ENCODE measurements around the gene KIAA0930. TPM values are rescaled to one million over a fixed set of nuclear protein-coding genes. Genes with fewer than 3 reads are reported as not detected.

The KIAA0930 gene
- polyA plus RNA-seq, 2 donors, result 21.7 to 29.0 TPM

DNA sequence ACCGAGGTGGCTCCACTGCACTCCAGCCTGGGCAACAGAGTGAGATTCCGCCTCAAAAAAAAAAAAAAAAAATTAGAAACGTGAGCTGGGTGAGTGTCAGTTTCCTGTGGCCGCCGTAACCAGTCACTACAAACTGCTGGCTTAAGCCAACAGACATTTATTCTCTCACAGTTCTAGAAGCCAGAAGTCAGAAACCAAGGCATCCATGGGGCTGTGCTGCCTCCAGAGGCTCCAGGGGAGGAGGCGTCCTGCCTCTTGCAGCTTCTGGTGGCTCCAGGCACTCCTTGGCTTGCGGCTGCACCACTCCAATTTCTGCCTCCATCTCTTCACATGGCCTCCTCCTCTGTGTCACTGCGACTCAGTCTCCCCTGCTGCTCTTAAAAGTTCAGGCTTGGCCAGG, 11.1 kb upstream of the KIAA0930 start:
- Histone ChIP-seq H3K27ac (ENCODE audit: low read depth in 2 of 2, low read length in 1 of 2) (no peak overlapping the region), H3K36me3 (ENCODE audit: control insufficient read depth in 2 of 2, insufficient read depth in 2 of 2, low read length in 1 of 2) (no peaks in the 10 kb centered on the region), H3K9me3 (ENCODE audit: control insufficient read depth in 2 of 2, insufficient read depth in 1 of 2, low read depth in 1 of 2, low read length in 1 of 2) (no peaks in the 10 kb centered on the region), H3K4me3 (ENCODE audit: low read depth in 1 of 2, low read length in 2 of 2) (no peak overlapping the region), H3K27me3 (ENCODE audit: control insufficient read depth in 1 of 2, insufficient read depth in 2 of 2, low read length in 2 of 2) (no peaks in the 10 kb centered on the region), H3K4me1 (ENCODE audit: control insufficient read depth in 2 of 2, insufficient read depth in 2 of 2, low read length in 1 of 2) (peaks cover 0 to 9% of the 10 kb centered on the region in 2 donors)
- WGBS, 2 donors, result 71 to 84% methylated on average over 8 of the region's 8 CpGs

DNA sequence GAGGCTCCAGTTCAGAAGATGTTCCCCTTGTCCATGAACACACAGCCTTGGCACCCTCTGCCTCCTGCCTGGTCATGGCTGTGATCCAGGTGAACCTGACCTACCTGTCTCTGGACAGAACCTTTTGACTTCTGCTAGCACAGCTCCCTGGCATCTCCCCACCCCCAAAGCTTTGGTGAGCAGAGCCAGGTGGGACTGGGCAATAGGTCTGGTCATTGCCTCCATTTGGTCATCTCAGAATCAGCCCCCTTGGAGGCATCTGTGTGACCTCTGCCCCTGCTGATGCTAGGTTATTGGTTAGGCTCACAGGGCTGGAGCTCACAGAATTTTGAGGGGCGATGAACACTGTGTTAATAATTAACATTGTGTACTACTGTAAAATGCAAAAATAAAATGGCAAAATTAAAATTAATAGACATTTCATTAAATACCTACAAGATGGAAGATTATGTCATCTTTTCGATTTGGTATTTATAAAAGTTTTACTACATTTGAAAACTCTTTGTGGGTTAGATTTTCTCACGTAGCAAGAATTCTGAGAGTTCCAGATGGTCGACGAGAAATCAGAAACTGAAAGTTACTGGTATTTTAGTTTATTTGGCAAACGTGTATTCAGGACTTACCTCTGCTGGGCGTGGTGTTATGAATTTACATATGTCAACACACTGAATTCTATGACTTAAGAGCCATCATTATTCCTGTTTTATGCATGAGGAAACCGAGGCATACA, 8.3 kb upstream of the KIAA0930 start:
- Histone ChIP-seq H3K9me3 (ENCODE audit: control insufficient read depth in 2 of 2, insufficient read depth in 1 of 2, low read depth in 1 of 2, low read length in 1 of 2) (no peaks in the 10 kb centered on the region), H3K36me3 (ENCODE audit: control insufficient read depth in 2 of 2, insufficient read depth in 2 of 2, low read length in 1 of 2) (no peaks in the 10 kb centered on the region), H3K27ac (ENCODE audit: low read depth in 2 of 2, low read length in 1 of 2) (peak overlapping the region in 1 of 2 donors; percentile 57), H3K4me3 (ENCODE audit: low read depth in 1 of 2, low read length in 2 of 2) (no peak overlapping the region), H3K4me1 (ENCODE audit: control insufficient read depth in 2 of 2, insufficient read depth in 2 of 2, low read length in 1 of 2) (peaks cover 0 to 6% of the 10 kb centered on the region in 2 donors), H3K27me3 (ENCODE audit: control insufficient read depth in 1 of 2, insufficient read depth in 2 of 2, low read length in 2 of 2) (no peaks in the 10 kb centered on the region)
- 42 to 45% methylated on average over 8 of the region's 8 CpGs for WGBS, 2 donors

DNA sequence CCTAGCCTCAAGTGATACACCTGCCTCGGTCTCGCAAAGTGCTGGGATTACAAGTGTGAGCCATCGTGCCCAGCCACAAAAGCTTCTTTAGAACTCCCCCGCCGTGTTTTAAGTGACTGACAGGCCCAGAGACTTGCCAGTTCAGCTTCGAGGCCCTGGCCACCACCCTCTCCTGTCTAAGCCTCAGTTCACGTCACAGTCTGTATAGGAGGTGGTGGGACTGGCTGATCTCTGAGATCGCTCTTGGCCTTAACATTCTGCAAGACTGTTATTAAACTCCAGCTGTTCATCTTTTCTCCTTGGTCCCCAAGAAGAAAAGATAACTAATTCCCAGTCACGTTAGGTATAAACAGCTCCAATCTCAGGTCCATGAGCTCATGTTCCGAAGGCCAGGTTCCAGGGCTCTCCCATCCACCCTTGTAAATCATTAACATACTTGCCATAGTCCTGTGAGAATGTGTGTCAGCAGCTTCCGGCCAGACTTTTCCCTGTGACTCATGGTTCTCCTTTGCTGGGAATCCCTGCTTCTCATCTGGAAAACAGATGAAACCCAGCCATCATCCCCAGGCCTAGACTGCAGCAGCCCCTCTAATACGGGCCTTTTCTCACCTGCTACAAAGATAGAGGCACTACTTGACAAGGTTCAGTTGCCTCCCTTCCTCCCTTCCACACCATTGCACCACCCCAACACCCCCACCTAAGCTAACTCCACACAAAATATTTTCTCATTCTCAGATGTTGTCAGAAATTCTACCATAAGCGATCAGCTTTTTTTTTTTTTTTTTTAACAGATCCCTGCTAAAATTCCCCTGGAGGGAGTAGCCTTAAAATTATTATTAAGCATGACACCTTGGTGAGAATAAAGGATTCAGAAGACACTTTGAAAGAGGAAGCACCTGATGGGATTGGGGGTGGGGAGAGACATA, 5.6 kb upstream of the KIAA0930 start:
- H3K36me3 ChIP-seq (ENCODE audit: control insufficient read depth in 2 of 2, insufficient read depth in 2 of 2, low read length in 1 of 2), result no peaks in the 10 kb centered on the region
- H3K4me1 ChIP-seq (ENCODE audit: control insufficient read depth in 2 of 2, insufficient read depth in 2 of 2, low read length in 1 of 2), result peaks cover 0 to 7% of the 10 kb centered on the region in 2 donors
- 30 to 34% methylated on average over 13 of the region's 13 CpGs for WGBS, 2 donors
- H3K27me3 ChIP-seq (ENCODE audit: control insufficient read depth in 1 of 2, insufficient read depth in 2 of 2, low read length in 2 of 2), result no peaks in the 10 kb centered on the region
- H3K4me3 ChIP-seq (ENCODE audit: low read depth in 1 of 2, low read length in 2 of 2), result no peak overlapping the region
- H3K9me3 ChIP-seq (ENCODE audit: control insufficient read depth in 2 of 2, insufficient read depth in 1 of 2, low read depth in 1 of 2, low read length in 1 of 2), result no peaks in the 10 kb centered on the region
- peak overlapping the region; percentile 81 to 90 for H3K27ac ChIP-seq (ENCODE audit: low read depth in 2 of 2, low read length in 1 of 2)

DNA sequence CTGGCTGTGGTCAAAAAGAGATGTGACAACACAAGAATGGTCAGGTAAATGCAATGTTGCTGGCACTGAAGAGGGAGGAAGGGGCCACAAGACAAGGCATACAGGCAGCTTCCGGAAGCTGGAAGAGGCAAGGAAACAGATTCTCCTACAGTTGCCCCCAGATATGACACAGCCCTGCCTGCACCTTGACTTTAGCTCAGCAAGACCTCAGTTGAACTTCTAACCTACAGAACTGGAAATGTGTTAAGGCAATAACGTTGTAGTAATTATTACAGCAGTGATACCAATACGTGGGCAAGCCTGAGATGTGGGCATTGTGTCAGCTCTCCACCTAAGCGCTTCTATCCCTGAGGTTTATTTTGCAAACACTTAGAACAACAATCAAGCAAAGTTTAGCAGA, 4.2 kb upstream of the KIAA0930 start:
- H3K27me3 ChIP-seq (ENCODE audit: control insufficient read depth in 1 of 2, insufficient read depth in 2 of 2, low read length in 2 of 2), result no peaks in the 10 kb centered on the region
- H3K4me1 ChIP-seq (ENCODE audit: control insufficient read depth in 2 of 2, insufficient read depth in 2 of 2, low read length in 1 of 2), result peaks cover 4 to 13% of the 10 kb centered on the region in 2 donors
- WGBS, 2 donors, result 78 to 81% methylated on average over 4 of the region's 4 CpGs

DNA sequence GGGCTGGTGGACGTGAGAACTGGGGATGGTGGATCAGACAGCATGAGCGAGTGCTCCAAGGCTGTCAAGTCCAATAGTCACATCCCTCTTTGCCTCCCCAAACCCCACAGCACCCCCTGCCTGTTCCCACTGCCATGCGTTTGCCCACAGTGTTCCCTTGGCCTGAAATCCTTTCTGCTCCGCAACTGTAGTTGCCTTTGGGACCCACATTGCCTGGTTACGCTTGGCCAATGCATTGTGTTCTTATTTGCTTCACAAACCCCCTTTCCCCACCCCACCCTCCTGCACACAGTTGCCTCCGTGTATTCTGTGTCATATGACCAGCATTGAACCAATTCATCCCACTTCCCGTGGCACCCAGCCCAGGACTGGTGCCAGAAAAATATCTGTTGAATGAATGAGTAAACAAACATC, 2.1 kb upstream of the KIAA0930 start:
- WGBS, 2 donors, result 52 to 57% methylated on average over 7 of the region's 7 CpGs
- H3K36me3 ChIP-seq (ENCODE audit: control insufficient read depth in 2 of 2, insufficient read depth in 2 of 2, low read length in 1 of 2), result peaks cover 0 to 5% of the 10 kb centered on the region in 2 donors
- no peaks in the 10 kb centered on the region for H3K27me3 ChIP-seq (ENCODE audit: control insufficient read depth in 1 of 2, insufficient read depth in 2 of 2, low read length in 2 of 2)
- peaks cover 4 to 20% of the 10 kb centered on the region in 2 donors for H3K4me1 ChIP-seq (ENCODE audit: control insufficient read depth in 2 of 2, insufficient read depth in 2 of 2, low read length in 1 of 2)
- H3K9me3 ChIP-seq (ENCODE audit: control insufficient read depth in 2 of 2, insufficient read depth in 1 of 2, low read depth in 1 of 2, low read length in 1 of 2), result no peaks in the 10 kb centered on the region
- H3K27ac ChIP-seq (ENCODE audit: low read depth in 2 of 2, low read length in 1 of 2), result peak overlapping the region in 1 of 2 donors; percentile 53
- no peak overlapping the region for H3K4me3 ChIP-seq (ENCODE audit: low read depth in 1 of 2, low read length in 2 of 2)

More for the DNA sequence above, 4.2 kb upstream of the KIAA0930 start:
- Histone ChIP-seq H3K9me3 (ENCODE audit: control insufficient read depth in 2 of 2, insufficient read depth in 1 of 2, low read depth in 1 of 2, low read length in 1 of 2) (no peaks in the 10 kb centered on the region), H3K27ac (ENCODE audit: low read depth in 2 of 2, low read length in 1 of 2) (no peak overlapping the region), H3K4me3 (ENCODE audit: low read depth in 1 of 2, low read length in 2 of 2) (no peak overlapping the region), H3K36me3 (ENCODE audit: control insufficient read depth in 2 of 2, insufficient read depth in 2 of 2, low read length in 1 of 2) (no peaks in the 10 kb centered on the region)

DNA sequence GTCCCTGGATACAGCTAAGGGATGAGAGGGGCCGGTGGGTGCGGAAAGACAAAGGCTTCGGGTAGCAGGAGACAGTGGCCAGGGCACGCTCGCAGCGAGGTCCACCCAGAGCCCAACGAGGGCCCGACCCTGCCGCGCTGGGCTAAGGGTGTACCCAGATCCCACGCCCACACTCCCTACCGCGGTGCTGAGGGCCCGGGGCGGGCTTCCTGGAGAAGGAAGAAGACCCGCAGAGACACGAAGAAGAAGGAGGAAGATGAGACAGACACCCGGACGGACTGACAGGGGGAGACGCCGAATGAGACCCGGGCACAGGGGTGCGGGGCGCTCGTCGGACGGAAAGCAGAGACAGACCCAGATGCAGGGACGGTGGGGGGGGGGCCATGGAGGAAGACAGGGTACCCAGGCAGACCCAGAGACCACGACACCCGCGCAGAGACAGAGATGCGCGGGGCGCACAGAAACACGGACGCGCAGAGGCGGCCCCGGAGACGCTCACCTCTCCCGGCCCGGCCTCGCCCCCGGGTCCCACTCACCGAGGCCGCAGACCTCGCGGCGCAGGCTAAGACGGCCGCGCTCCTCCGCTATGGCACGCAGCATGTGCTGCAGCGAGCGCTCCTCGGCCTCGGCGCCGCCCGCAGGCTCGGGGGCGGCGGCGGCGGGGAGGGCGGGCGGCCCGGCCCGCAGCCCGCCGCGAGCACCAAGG, 437 bp downstream of the KIAA0930 start:
- H3K27me3 ChIP-seq (ENCODE audit: control insufficient read depth in 1 of 2, insufficient read depth in 2 of 2, low read length in 2 of 2), result no peaks in the 10 kb centered on the region
- WGBS, 2 donors, result 1% methylated on average over 67 to 73 of the region's 73 CpGs
- H3K4me1 ChIP-seq (ENCODE audit: control insufficient read depth in 2 of 2, insufficient read depth in 2 of 2, low read length in 1 of 2), result peaks cover 6 to 23% of the 10 kb centered on the region in 2 donors
- peaks cover 0 to 5% of the 10 kb centered on the region in 2 donors for H3K36me3 ChIP-seq (ENCODE audit: control insufficient read depth in 2 of 2, insufficient read depth in 2 of 2, low read length in 1 of 2)
- no peaks in the 10 kb centered on the region for H3K9me3 ChIP-seq (ENCODE audit: control insufficient read depth in 2 of 2, insufficient read depth in 1 of 2, low read depth in 1 of 2, low read length in 1 of 2)
- H3K4me3 ChIP-seq (ENCODE audit: low read depth in 1 of 2, low read length in 2 of 2), result peak overlapping the region; percentile 71 to 87
- H3K27ac ChIP-seq (ENCODE audit: low read depth in 2 of 2, low read length in 1 of 2), result peak overlapping the region; percentile 21 to 73

DNA sequence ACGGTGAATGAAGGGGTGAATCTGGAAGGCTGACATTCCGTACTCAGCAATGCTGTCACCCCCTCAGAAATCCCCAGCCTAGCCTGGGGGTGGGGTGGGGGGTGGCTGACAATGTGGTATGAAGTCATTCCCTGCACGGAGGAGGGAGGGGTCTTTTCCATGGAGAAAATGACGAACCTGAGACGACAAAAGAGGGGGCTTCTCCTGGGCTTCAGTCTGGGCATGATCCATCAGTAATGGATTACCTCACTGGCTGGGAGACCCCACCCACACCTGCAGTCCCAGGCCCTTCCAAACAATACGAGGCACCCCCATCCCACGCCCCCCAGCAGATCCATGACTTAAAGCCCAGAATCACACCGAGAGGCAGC, 1.0 kb downstream of the KIAA0930 start:
- Histone ChIP-seq H3K9me3 (ENCODE audit: control insufficient read depth in 2 of 2, insufficient read depth in 1 of 2, low read depth in 1 of 2, low read length in 1 of 2) (no peaks in the 10 kb centered on the region), H3K4me3 (ENCODE audit: low read depth in 1 of 2, low read length in 2 of 2) (peak overlapping the region; percentile 71 to 87), H3K4me1 (ENCODE audit: control insufficient read depth in 2 of 2, insufficient read depth in 2 of 2, low read length in 1 of 2) (peaks cover 7 to 23% of the 10 kb centered on the region in 2 donors), H3K27ac (ENCODE audit: low read depth in 2 of 2, low read length in 1 of 2) (no peak overlapping the region), H3K27me3 (ENCODE audit: control insufficient read depth in 1 of 2, insufficient read depth in 2 of 2, low read length in 2 of 2) (no peaks in the 10 kb centered on the region), H3K36me3 (ENCODE audit: control insufficient read depth in 2 of 2, insufficient read depth in 2 of 2, low read length in 1 of 2) (peaks cover 0 to 5% of the 10 kb centered on the region in 2 donors)
- WGBS, 2 donors, result 24 to 35% methylated on average over 8 of the region's 8 CpGs

DNA sequence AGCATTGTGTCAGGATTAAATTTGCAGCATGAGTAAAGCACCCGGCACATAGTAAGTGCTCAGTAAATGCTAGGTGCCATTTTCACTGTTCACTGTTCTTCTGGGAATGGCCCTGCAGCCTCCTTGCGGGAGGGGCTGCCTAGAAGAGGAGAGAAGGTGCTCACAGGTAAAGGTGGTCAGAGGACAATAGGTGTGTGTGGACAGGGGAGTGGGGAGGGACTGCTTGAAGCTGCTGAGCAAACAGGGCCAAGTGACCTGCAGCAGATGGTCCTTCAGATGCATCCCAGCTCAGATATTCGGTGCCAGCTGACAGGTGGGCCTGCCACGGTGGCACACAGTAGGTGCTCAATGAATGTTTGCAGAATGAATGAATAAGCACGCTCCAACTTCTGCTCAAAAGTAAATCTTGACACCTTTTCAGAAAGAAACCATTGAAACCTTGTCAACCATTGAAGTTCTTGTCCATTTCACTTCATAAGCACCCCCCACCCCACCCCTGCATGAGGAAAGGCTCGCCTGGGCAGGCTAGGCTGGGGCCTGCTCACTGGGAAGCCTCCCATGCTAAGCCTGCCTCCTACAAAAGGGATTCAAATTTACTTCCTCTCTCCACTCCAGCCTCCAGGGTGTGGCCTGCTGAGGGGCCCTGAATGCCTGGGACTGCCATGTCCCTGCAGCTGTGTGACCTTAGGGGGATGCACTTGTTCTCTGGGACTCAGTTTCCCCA, 1.6 kb downstream of the KIAA0930 start:
- 67 to 72% methylated on average over 6 of the region's 6 CpGs for WGBS, 2 donors
- Histone ChIP-seq H3K9me3 (ENCODE audit: control insufficient read depth in 2 of 2, insufficient read depth in 1 of 2, low read depth in 1 of 2, low read length in 1 of 2) (no peaks in the 10 kb centered on the region), H3K27me3 (ENCODE audit: control insufficient read depth in 1 of 2, insufficient read depth in 2 of 2, low read length in 2 of 2) (no peaks in the 10 kb centered on the region), H3K36me3 (ENCODE audit: control insufficient read depth in 2 of 2, insufficient read depth in 2 of 2, low read length in 1 of 2) (peaks cover 0 to 5% of the 10 kb centered on the region in 2 donors), H3K4me3 (ENCODE audit: low read depth in 1 of 2, low read length in 2 of 2) (peak overlapping the region in 1 of 2 donors; percentile 71), H3K27ac (ENCODE audit: low read depth in 2 of 2, low read length in 1 of 2) (no peak overlapping the region), H3K4me1 (ENCODE audit: control insufficient read depth in 2 of 2, insufficient read depth in 2 of 2, low read length in 1 of 2) (peaks cover 7 to 23% of the 10 kb centered on the region in 2 donors)
